T-helper 1 cell treated with Interleukin-12 subunit alpha and Interleukin-12 subunit beta and Interleukin-4 antibody, amounts not matched to agents 30 ng/mL and 1 ng/mL, for 36 hours (primary cell): ENCODE measurements around the gene GALNT10. TPM values are rescaled to one million over a fixed set of nuclear protein-coding genes. Genes with fewer than 3 reads are reported as not detected.

Source experiments
- intact Hi-C: fragments of 100-400 bp; cut with micrococcal nuclease; formaldehyde crosslinking; loops from one replicate; pipeline ENCODE4 v1.15.1; 2024
- total RNA-seq: library from RNA; stranded (reverse); gene quantifications from 2 replicates; pipeline ENCODE4 v1.2.3, GENCODE V29; 2022

GALNT10 gene
- total RNA-seq, 1 donor from 2014 or later = 78.2 TPM

DNA sequence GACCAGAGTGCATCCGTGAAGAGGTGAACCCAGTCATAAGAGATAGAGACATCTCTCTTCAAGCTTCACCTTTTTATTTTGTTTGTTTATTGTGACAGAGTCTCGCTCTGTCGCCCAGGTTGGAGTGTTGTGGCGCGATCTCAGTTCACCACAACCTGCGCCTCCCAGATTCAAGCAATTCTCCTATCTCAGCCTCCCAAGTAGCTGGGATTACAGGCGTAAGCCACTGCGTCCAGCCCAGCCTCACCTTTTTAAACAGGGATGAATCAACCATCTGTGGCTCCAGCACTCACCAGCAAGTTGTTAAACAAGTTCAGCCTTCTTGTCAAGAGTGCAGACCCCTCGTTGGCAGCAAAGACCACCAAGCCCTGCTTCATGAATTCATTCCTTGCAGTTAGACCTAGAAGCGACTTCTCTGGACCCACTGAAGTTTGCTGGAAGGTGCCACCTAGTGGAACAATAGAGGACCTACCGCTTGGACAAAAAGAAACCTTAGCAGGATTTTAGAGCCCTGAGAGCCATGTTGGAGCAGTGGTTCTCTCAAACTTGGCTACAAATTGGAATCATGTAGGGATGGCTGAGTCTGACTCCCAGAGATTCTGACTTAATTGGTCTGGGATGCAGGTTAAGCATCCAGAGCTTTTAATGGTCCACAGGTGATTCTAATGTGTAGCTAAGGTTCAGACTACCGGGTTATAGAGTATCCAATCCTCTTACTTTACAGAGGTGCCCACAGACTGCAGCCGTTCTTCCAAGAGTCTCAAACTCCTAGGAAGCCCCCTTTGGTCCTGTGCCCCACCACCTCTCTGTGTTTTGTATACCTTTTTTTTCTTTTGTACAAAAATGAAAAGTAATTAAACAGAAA, 10.5 kb upstream of the GALNT10 start:
- intact Hi-C loops = loop anchor here (1.0 to 5.0 kb wide), 7 partner anchors 9 to 1648 kb away; partner anchors contain the start of genes FAM114A2 and MFAP3

DNA sequence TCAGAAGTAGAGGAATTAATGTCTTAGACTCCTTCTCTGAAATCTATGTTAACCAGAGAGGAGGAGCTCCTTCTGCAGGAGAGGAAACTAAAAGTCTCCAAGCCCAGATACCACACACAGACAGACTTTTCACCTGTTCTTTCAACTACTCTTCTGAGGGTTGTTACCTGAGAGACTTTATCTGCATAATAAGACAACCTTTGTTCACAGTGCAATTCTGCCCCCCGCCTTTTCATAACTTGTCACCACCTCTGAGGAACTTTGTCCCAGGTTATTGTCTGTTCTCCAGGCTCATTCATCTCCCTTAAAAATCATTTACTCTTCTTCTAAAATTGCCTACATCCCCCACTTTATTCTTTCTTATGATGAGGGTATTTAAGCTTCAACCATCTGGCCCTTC, 9.4 kb upstream of the GALNT10 start:
- intact Hi-C loops = loop anchor here (2.0 to 5.0 kb wide), 3 partner anchors 56 to 1649 kb away; partner anchors contain the start of genes FAM114A2 and MFAP3

- intact Hi-C loops = loop anchor here (1.0 kb wide), 1 partner anchor 9 kb away; no protein-coding TSS in a partner anchor
Observed at GRCh38 chr5:154189256-154189818, 1.2 kb upstream of the GALNT10 start.

GRCh38 chr5:154189819-154190594, 526 bp upstream of the GALNT10 start:
- intact Hi-C loops = loop anchor here (1.0 to 5.0 kb wide), 12 partner anchors 8 to 752 kb away; partner anchors contain the start of genes CNOT8, FAM114A2, MFAP3 and MRPL22

DNA sequence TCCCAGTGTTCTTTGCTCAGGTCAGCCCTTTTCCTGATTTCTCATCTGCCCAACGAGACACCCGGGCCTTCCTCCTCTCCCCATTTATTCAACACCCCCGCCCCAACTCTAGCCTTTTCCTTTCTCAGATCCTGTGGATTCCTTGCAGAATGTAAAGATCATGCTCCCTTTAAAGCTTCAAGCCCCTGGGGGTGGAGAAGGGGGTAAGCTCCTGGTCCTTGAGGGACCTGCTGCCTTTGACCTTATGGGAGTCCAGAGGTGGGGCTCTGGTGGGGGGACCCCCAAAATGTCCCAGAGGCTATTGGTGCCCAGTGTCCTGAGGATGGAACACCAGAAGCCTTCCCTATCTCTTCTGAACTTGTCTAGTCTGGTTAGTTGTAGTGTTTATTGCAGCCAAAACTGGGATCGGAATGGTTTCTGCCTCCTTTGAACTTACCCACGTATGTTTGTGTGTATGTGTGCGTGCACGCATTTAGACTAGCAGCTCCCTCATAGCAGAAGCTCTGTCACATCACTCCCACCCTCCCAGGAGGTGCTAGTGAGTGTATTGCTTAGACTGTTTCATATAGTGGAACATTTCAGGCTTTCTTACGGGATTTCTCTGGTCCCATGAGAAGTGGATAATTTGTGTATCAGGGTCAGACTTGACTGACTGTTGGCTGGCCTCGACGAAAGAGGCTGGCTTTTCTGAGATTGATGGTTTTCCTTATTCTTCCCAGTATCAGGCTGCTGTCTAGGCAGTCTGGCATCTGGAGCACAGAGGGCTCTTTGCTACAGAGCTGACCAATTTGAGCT, 1.1 kb downstream of the GALNT10 start:
- intact Hi-C loops = loop anchor here (1.0 to 5.0 kb wide), 5 partner anchors 30 to 751 kb away; partner anchors contain the start of genes CNOT8 and MRPL22

- intact Hi-C loops = loop anchor here (5.0 kb wide), 2 partner anchors 664 to 749 kb away; partner anchors contain the start of genes CNOT8 and MRPL22
Observed at GRCh38 chr5:154193283-154193682, 2.8 kb downstream of the GALNT10 start.

- intact Hi-C loops = loop anchor here (5.0 kb wide), 2 partner anchors 664 to 749 kb away; partner anchors contain the start of genes CNOT8 and MRPL22
Observed at GRCh38 chr5:154193701-154194121, 3.2 kb downstream of the GALNT10 start.

DNA sequence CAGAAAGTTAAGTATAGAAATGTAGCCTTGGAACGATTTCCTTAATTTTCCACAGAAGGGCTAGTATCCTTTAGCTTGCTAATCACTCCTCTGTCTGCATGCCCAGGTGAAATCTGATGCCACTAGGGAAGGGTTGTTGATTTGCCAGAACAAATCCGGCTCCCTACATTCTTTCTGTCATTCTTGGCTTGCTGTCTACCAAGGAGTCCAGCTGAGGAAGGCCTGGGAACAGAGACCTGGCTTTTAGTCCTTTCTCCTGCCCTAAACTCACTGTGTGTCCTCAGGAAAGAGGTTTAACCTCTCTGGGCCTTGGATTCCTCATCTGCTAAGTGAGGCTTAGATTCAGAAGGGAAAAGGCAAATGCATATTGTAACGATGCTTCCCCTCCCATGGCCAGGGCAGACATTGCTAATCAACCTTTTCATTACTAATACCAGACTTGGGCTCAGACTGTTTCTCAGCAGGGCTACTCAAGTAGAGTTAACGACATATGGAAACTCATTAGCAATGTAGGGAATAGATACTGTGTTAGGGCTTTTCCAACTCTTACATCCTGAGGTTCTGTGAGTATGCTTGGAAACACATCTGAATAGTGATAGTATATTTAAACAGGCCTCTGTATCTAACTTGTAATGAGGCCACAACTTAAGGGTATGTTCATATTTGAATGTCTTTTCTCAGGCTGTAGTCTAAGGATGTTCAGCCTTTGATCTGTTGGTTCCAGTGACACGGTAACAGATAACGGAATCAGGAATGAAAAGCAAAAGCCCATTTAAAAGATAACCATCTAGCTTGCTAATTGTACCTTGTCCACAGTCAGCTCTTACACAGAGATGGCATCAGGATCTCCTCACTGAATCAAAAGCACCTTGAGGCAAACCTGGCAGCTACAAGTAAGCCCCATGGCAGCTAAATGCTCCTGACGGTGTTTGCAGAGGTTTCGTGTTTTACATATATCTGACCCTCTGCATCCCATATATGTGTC, 4.1 kb downstream of the GALNT10 start:
- intact Hi-C loops = loop anchor here (5.0 kb wide), 2 partner anchors 663 to 748 kb away; partner anchors contain the start of genes CNOT8 and MRPL22

DNA sequence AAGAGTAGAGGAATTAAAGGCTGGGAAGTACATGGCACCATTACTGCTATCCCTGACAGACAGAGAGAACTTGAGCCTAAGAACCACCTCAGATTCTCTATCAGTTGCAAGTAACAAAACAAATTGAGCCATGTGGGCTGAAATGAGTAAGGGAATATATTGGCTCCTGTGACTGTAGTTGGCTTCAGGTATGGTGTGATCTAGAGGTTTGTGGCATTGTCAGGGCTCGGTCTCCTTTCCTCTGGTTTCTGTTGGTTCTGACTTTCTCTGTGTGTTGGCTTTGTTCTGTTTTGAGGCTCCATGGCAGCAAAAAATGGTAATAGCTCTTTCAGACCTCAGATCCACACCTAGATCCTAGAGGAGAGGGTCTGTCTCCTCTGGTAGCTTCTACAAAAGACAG, 5.7 kb downstream of the GALNT10 start:
- intact Hi-C loops = no loop called here

GRCh38 chr5:154196955-154197652, 6.6 kb downstream of the GALNT10 start:
- intact Hi-C loops = no loop called here

GRCh38 chr5:154197801-154198491, 7.4 kb downstream of the GALNT10 start:
- intact Hi-C loops = loop anchor here (1.0 to 2.0 kb wide), 8 partner anchors 8 to 557 kb away; partner anchors contain the start of genes GALNT10, LARP1 and SAP30L

- intact Hi-C loops = loop anchor here (1.0 to 2.0 kb wide), 8 partner anchors 8 to 556 kb away; partner anchors contain the start of genes GALNT10, LARP1 and SAP30L
Observed at GRCh38 chr5:154198611-154199230, 8.2 kb downstream of the GALNT10 start.

DNA sequence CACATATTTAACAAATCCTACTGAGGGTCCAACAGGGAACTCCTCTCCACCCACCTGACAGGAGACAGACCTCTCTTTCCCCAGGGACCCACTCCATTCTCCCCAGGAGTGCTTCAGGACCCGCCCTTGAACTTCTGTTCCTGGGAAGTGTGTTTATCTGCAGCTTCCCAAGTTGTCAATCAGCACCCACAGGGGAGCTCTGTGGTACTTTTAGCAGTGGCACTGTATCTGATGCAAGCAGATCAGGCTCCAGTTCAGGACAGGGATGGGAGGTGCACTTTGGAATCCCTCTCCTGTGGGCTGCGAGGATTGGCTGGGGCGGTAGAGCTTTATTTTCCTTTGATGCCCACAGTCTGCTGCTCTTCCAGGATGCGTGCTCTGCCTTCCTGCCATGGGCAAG, 8.7 kb downstream of the GALNT10 start:
- intact Hi-C loops = loop anchor here (2.0 kb wide), 3 partner anchors 74 to 556 kb away; partner anchors contain the start of genes LARP1 and SAP30L

DNA sequence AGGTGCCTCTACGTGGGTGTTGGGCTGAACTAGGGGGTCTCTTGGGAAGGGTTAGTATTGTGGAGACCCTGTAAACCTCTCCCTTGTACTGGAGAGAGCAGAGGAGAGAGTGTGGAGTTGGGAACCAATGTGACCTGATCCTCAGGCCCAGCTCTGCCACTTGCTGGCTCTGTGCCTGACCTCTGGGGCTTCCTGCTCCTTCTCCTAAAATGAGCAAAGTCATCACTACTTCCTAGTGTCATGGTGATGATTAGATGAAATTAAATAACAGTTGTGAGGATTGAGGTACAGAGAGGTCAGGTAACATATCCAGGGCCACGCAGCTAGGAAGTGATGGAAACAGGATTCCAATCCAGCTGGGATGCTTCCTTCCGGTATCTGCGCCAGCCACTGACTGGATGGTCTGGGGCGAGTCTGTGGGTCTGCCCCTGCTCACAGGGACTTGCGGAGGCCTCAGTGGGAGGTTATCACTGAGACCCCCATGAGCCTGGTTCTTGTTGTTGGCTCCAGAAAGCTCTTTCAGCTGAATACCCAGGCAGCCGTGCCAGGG, 9.2 kb downstream of the GALNT10 start:
- intact Hi-C loops = loop anchor here (2.0 kb wide), 3 partner anchors 73 to 555 kb away; partner anchors contain the start of genes LARP1 and SAP30L

GRCh38 chr5:154200221-154200620, 9.7 kb downstream of the GALNT10 start:
- intact Hi-C loops = no loop called here

DNA sequence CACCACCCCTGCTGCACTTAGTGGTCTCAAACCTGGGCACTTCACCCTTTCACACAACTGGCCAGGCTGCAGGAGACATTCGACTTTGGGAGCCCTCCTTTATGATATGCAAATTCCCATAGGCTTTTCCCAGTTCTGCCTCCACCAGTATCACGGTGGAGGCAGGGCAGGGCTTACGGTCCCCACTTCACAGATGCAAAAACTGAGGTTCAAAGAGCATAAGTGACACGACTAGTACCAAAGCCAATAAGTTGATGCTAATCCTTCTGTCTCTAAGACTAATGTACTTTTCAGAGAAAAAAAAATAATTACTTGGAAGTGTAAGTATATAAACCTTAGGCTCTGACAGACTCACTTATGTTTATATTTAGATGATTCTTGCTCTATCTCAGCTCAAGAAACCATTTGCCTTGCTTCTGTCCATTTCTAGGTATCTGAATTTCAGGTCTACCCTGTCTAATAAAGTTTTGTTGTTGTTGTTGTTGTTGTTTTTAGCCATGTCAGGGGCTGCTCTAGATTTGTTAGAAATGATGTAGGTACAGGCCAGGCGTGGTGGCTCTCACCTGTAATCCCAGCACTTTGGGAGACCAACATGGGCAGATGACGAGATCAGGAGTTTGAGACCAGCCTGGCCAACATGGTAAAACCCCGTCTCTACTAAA, 10.7 kb downstream of the GALNT10 start:
- intact Hi-C loops = no loop called here
